Measurements from ENCODE around the gene TTBK1.

The TTBK1 gene

DNA sequence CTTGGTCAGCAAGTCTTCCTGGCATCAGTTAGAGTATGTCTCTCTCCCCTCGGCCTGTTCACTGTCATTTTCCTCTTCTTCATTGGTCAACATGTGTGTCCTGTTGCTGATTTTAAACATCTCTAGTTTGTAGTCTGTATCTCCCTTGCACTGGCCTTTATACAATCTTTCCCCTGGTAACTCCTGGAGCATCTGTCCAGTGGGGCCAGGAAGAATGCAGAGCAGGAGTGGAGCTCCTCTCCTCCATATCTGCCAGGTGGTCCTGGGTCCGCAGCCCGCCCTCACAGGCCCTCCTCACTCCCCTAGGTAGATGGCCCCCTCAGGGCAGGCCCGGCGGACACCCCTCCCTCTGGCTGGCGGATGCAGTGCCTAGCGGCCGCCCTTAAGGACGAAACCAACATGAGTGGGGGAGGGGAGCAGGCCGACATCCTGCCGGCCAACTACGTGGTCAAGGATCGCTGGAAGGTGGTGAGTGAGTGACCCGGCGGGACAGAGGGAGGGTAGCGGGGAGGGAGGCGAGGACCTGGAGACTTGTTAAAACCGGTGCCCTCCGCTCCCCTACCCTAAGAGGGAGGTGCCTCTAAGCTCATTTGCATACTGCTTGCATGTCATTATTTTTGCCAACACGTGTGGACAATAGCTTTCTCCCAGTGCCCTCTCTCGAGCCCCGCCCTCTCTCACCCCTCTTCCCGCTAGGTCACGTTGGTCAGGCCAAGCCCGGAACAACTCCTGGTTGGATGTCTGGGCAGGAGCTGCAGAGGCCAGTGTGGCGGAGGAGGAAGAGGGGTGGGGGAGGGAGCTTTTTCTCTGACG is 3.2 kb downstream of the TTBK1 start:
- Histone ChIP-seq H4K20me1 (peaks cover 0 to 6% (median 0%) of the 10 kb centered on the region in 11 experiments; a peak in 3 of 22 replicates), H3K4me2 (peak overlapping the region; percentile 81 to 97 (median 95)), H3K27me3 (peaks cover 73 to 100% (median 94%) of the 10 kb centered on the region in 11 experiments), H3K9me3 (replicated peaks in 1 of 11) (peaks cover 0 to 7% (median 0%) of the 10 kb centered on the region in 11 experiments; a peak in 1 of 22 replicates), H3K27ac (no peak overlapping the region), H3K36me3 (no peaks in the 10 kb centered on the region), H3K4me3 (peak overlapping the region; percentile 53 to 73 (median 62)), H3K4me1 (peaks cover 7 to 29% (median 21%) of the 10 kb centered on the region in 10 experiments; a peak in 19 of 20 replicates), H3K9ac (peak overlapping the region in 6 of 11 experiments; percentile 38 to 66 (median 46); a peak in 8 of 22 replicates)
- TF ChIP-seq Cebpa-rat (IDR thresholded peaks at IDR 0.05), result no peak

DNA sequence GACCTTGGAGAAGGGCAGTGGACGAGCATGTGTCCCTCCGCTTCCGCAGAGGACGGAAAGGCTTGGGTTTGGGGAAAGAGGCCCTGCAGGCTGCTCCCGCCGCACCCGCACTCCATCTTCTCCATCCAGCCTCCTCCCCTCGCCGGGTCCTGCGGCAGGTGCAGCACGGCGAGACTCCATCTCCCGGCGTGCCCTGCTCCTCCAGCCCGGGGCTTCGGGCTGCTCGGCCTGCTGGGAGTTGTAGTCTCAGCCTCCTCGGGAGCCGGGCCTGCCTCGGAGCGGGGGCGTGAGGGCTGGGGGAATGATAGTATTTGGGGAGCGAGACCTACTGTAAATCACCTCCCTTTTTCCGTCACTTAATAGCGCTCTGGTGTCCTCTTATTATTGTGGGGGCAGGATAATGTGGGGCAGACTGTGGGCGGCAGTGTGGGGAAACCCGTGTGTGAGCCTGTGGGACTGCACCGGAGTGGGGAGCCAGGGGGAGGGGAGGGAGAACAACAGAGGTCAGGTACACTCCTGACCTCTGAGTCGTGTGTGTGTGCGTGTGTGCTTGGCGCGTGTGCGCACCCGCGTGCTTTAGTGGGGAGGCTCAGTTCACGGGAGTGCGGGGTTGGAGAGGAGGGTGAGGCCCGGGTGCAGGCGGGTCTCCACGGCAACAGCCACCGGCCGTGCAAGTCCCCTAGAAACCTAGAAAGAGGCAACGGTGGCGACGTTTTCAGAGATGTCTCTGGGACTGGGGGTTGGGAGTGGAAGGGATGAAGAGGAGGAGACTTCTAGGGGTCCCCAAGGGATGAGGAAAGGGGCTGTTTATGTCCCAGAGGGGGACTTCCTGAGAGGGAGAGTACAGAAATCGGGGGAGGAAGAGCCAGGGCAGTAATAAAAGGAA is 4.1 kb downstream of the TTBK1 start:
- no peak for TF ChIP-seq Cebpa-rat (IDR thresholded peaks at IDR 0.05)
- Histone ChIP-seq H3K9me3 (replicated peaks in 1 of 11) (peaks cover 0 to 6% (median 0%) of the 10 kb centered on the region in 11 experiments; a peak in 1 of 22 replicates), H3K27me3 (peaks cover 74 to 100% (median 94%) of the 10 kb centered on the region in 11 experiments), H3K4me1 (peaks cover 7 to 32% (median 22%) of the 10 kb centered on the region in 10 experiments; a peak in 19 of 20 replicates), H3K27ac (0 out of 22 replicates have a peak overlapping the region, but pooled peaks of 1 of the 11 experiments have one; percentile 11), H3K4me3 (peak overlapping the region; percentile 53 to 73 (median 62)), H3K4me2 (peak overlapping the region; percentile 81 to 97 (median 95)), H3K36me3 (no peaks in the 10 kb centered on the region), H3K9ac (peak overlapping the region in 9 of 11 experiments; percentile 13 to 66 (median 45); a peak in 14 of 22 replicates), H4K20me1 (peaks cover 0 to 6% (median 0%) of the 10 kb centered on the region in 11 experiments; a peak in 3 of 22 replicates)

GRCh38 chr6:43248101-43248500 is 4.8 kb downstream of the TTBK1 start:
- Histone ChIP-seq H3K36me3 (no peaks in the 10 kb centered on the region), H3K9ac (peak overlapping the region in 4 of 11 experiments; percentile 13 to 60 (median 46); a peak in 4 of 22 replicates), H3K27ac (no peak overlapping the region), H3K4me3 (peak overlapping the region in 6 of 10 experiments; percentile 53 to 67 (median 61); a peak in 6 of 20 replicates), H3K4me1 (peaks cover 7 to 32% (median 22%) of the 10 kb centered on the region in 10 experiments; a peak in 19 of 20 replicates), H3K4me2 (peak overlapping the region; percentile 81 to 97 (median 95)), H3K9me3 (replicated peaks in 1 of 11) (peaks cover 0 to 3% (median 0%) of the 10 kb centered on the region in 11 experiments; a peak in 1 of 22 replicates), H3K27me3 (peaks cover 73 to 100% (median 94%) of the 10 kb centered on the region in 11 experiments), H4K20me1 (peaks cover 0 to 11% (median 0%) of the 10 kb centered on the region in 11 experiments; a peak in 3 of 22 replicates)
- no peak for TF ChIP-seq Cebpa-rat (IDR thresholded peaks at IDR 0.05)

DNA sequence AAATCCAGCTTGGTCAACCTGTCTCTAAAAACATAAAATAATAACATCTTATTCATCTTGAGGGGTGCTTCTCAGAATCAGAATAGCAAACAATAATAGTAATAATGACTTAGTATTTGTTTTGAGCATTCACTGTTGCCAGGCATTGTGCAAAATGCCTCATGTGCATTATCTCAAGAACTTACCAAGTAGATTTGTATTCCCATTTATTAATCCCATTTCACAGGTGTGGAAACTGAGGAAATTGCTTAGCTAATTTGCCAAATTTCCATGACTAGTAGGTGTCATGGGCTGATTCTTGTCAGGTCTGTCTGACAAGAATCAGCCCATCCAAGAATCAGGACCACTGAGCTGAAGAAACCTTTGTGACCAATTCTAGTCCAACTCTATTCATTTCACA is 5.5 kb downstream of the TTBK1 start:
- no peak for TF ChIP-seq Cebpa-rat (IDR thresholded peaks at IDR 0.05)
- H3K9ac ChIP-seq, result no peak overlapping the region
- H3K27ac ChIP-seq, result no peak overlapping the region
- peaks cover 66 to 100% (median 93%) of the 10 kb centered on the region in 11 experiments for H3K27me3 ChIP-seq
- no peak overlapping the region for H3K4me3 ChIP-seq
- peaks cover 7 to 32% (median 22%) of the 10 kb centered on the region in 10 experiments; a peak in 19 of 20 replicates for H3K4me1 ChIP-seq
- H3K4me2 ChIP-seq, result no peak overlapping the region
- H4K20me1 ChIP-seq, result peaks cover 0 to 18% (median 0%) of the 10 kb centered on the region in 11 experiments; a peak in 4 of 22 replicates
- no peaks in the 10 kb centered on the region for H3K9me3 ChIP-seq (replicated peaks in 1 of 11)
- no peaks in the 10 kb centered on the region for H3K36me3 ChIP-seq

- peaks cover 7 to 32% (median 22%) of the 10 kb centered on the region in 10 experiments; a peak in 18 of 20 replicates for H3K4me1 ChIP-seq
- no peak overlapping the region for H3K9ac ChIP-seq
- no peak overlapping the region for H3K4me3 ChIP-seq
- no peaks in the 10 kb centered on the region for H3K9me3 ChIP-seq (replicated peaks in 1 of 11)
- peaks cover 44 to 91% (median 74%) of the 10 kb centered on the region in 11 experiments for H3K27me3 ChIP-seq
- no peak for TF ChIP-seq Cebpa-rat (IDR thresholded peaks at IDR 0.05)
- H3K27ac ChIP-seq, result no peak overlapping the region
- H4K20me1 ChIP-seq, result peaks cover 0 to 13% (median 0%) of the 10 kb centered on the region in 11 experiments; a peak in 3 of 22 replicates
- no peaks in the 10 kb centered on the region for H3K36me3 ChIP-seq
- peak overlapping the region in 3 of 11 experiments; percentile 6 to 15 (median 12); a peak in 2 of 22 replicates for H3K4me2 ChIP-seq
Observed at GRCh38 chr6:43250992-43251373, 7.7 kb downstream of the TTBK1 start.

- no peak for TF ChIP-seq Cebpa-rat (IDR thresholded peaks at IDR 0.05)
- no peaks in the 10 kb centered on the region for H3K9me3 ChIP-seq (replicated peaks in 1 of 11)
- no peak overlapping the region for H3K9ac ChIP-seq
- H4K20me1 ChIP-seq, result peaks cover 0 to 13% (median 0%) of the 10 kb centered on the region in 11 experiments; a peak in 2 of 22 replicates
- no peaks in the 10 kb centered on the region for H3K36me3 ChIP-seq
- peaks cover 0 to 18% (median 11%) of the 10 kb centered on the region in 10 experiments; a peak in 12 of 20 replicates for H3K4me1 ChIP-seq
- H3K27ac ChIP-seq, result no peak overlapping the region
- no peak overlapping the region for H3K4me2 ChIP-seq
- peaks cover 37 to 67% (median 57%) of the 10 kb centered on the region in 11 experiments for H3K27me3 ChIP-seq
- no peak overlapping the region for H3K4me3 ChIP-seq
Observed at GRCh38 chr6:43253401-43253800, 10.1 kb downstream of the TTBK1 start.

- no peak for TF ChIP-seq Cebpa-rat (IDR thresholded peaks at IDR 0.05)
- Histone ChIP-seq H3K27me3 (peaks cover 29 to 58% (median 48%) of the 10 kb centered on the region in 11 experiments), H3K4me2 (no peak overlapping the region), H3K9me3 (replicated peaks in 1 of 11) (no peaks in the 10 kb centered on the region), H3K27ac (no peak overlapping the region), H3K4me3 (no peak overlapping the region), H4K20me1 (peaks cover 0 to 13% (median 0%) of the 10 kb centered on the region in 11 experiments; a peak in 2 of 22 replicates), H3K36me3 (no peaks in the 10 kb centered on the region), H3K9ac (no peak overlapping the region), H3K4me1 (peaks cover 0 to 18% (median 11%) of the 10 kb centered on the region in 10 experiments; a peak in 12 of 20 replicates)
Observed at GRCh38 chr6:43254138-43254817, 11.0 kb downstream of the TTBK1 start.

DNA sequence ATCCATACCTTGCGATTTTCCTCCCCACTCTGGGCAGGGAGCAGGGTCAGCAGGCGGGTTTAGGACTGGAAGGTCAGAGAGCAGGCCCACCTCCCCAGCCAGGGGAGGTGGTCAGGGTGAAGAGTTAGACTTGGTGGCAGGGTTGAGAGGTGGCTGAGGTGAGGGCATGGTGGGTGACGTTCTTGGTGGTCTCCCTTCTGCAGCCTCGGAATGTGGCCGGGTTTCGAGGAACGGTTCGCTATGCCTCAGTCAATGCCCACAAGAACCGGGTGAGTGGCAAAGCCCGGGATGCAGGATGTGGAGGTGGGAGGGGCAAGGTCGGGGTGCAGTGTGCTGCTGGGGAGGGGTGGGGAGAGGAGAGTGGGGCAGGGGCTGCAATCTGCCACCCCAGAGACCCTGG is 11.6 kb downstream of the TTBK1 start:
- no peak overlapping the region for H3K27ac ChIP-seq
- no peaks in the 10 kb centered on the region for H3K9me3 ChIP-seq (replicated peaks in 1 of 11)
- TF ChIP-seq Cebpa-rat (IDR thresholded peaks at IDR 0.05), result no peak
- no peak overlapping the region for H3K4me2 ChIP-seq
- peaks cover 29 to 53% (median 42%) of the 10 kb centered on the region in 11 experiments for H3K27me3 ChIP-seq
- no peaks in the 10 kb centered on the region for H3K36me3 ChIP-seq
- no peak overlapping the region for H3K4me3 ChIP-seq
- H3K4me1 ChIP-seq, result peaks cover 0 to 18% (median 11%) of the 10 kb centered on the region in 10 experiments; a peak in 12 of 20 replicates
- H3K9ac ChIP-seq, result no peak overlapping the region
- H4K20me1 ChIP-seq, result peaks cover 0 to 13% (median 0%) of the 10 kb centered on the region in 11 experiments; a peak in 2 of 22 replicates

Measured in BLaER1 treated with 17β-estradiol and CSF1 and Interleukin-3, amounts not matched to agents 10 nM and 100 nM (cell line).